HG03354 (cell line): ENCODE data around the gene S100A1.
"Not testable (repeated sequence)": the region's sequence is repeated elsewhere in the genome, so short reads cannot be mapped to it uniquely, and the experiment has no call there.

Experiments
- ATAC-seq: cut with Tn5 transposase; IDR thresholded peaks from one replicate; pipeline ENCODE4 v1.9.1; 2021; ENCODE audit warnings: mild to moderate bottlenecking; ENCODE audit not compliant: unreplicated experiment, poor library complexity, severe bottlenecking

S100A1 gene

GRCh38 chr1:153627715-153628626, at the start of gene S100A1:
Gene S100A1, plus strand, starts transcription at chr1:153628434. Its CDS starts 2,088 bp downstream, at chr1:153630522.
- ATAC-seq, result no peak

GRCh38 chr1:153578490-153578889, 49.7 kb upstream of the S100A1 start:
- ATAC-seq, result no peak

- ATAC-seq, result no peak
These were observed 49.3 kb upstream of the S100A1 start for GRCh38 chr1:153578936-153579335.

GRCh38 chr1:153582836-153583235, 45.4 kb upstream of the S100A1 start:
- not testable (repeated sequence) for ATAC-seq

GRCh38 chr1:153583514-153583913, 44.7 kb upstream of the S100A1 start:
- ATAC-seq, result not testable (repeated sequence)

- no peak for ATAC-seq
These were observed 44.3 kb upstream of the S100A1 start for GRCh38 chr1:153583976-153584375.

- ATAC-seq, result no peak
These were observed 43.2 kb upstream of the S100A1 start for GRCh38 chr1:153585006-153585405.

- ATAC-seq, result no peak
These were observed 41.9 kb upstream of the S100A1 start for GRCh38 chr1:153586347-153586746.

- ATAC-seq, result no peak
These were observed 40.9 kb upstream of the S100A1 start for GRCh38 chr1:153587314-153587713.

- not testable (repeated sequence) for ATAC-seq
These were observed 40.2 kb upstream of the S100A1 start for GRCh38 chr1:153588033-153588432.

GRCh38 chr1:153588482-153588881, 39.8 kb upstream of the S100A1 start:
- no peak for ATAC-seq

- ATAC-seq, result no peak
These were observed 35.5 kb upstream of the S100A1 start for GRCh38 chr1:153592748-153593147.

- no peak for ATAC-seq
These were observed 31.0 kb upstream of the S100A1 start for GRCh38 chr1:153597206-153597605.

- peak; percentile 99 for ATAC-seq
These were observed 29.7 kb upstream of the S100A1 start for GRCh38 chr1:153598309-153599172.

- ATAC-seq, result no peak
These were observed 28.4 kb upstream of the S100A1 start for GRCh38 chr1:153599847-153600246.

GRCh38 chr1:153602749-153603148, 25.5 kb upstream of the S100A1 start:
- no peak for ATAC-seq

- ATAC-seq, result no peak
These were observed 22.0 kb upstream of the S100A1 start for GRCh38 chr1:153606194-153606593.

- no peak for ATAC-seq
These were observed 20.9 kb upstream of the S100A1 start for GRCh38 chr1:153607381-153607780.

GRCh38 chr1:153608089-153608682, 20.0 kb upstream of the S100A1 start:
- no peak for ATAC-seq
